GM10248 (cell line): ENCODE data around the gene ERBB4.

Source experiments
- CTCF ChIA-PET: fragments of 300-600 bp; sonication (Branson Sonifier 250); formaldehyde crosslinking; extraction: SDS; loops from one replicate; lab custom pipeline; 2021; ENCODE audit warnings: antibody characterized with exemption; lab: Yijun Ruan, JAX
- POLR2A ChIA-PET: fragments of 350-650 bp; sonication (Branson Sonifier 250); formaldehyde crosslinking; extraction: SDS; loops from one replicate; lab custom pipeline; 2020; ENCODE audit warnings: antibody characterized with exemption; lab: Yijun Ruan, JAX
- DNase-seq: peaks from one replicate; pipeline ENCODE4 v3.0.0; 2012; ENCODE audit errors: extremely low spot score
- CTCF ChIP-seq: IDR thresholded peaks from 2 replicates; pipeline ENCODE4 v1.5.1; 2012; ENCODE audit warnings: mild to moderate bottlenecking, low read depth; ENCODE audit errors: extremely low read depth, missing control alignments, control extremely low read depth

Gene ERBB4

DNA sequence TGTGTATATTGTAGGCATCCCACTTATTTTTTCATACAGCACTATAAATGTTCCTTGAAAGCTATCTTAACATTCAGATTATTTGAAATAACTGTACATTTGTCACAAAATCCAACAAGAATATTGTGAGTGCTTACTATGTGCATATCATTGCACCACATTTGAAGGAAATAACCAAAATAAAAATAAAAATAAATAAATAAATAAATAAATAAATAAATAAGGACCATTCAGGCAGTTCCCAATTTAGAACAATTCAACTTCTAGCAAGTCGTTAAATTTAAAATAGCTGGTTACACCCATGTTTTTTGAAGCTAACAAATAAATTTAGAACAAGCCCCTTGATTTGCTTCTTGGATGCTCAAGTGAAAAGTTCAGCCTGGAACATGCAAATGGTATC is 548.3 kb downstream of the ERBB4 start:
- CTCF ChIA-PET, result no interaction called here
- TF ChIP-seq CTCF, result no peak
- POLR2A ChIA-PET, result no interaction called here
- no peak for DNase-seq

DNA sequence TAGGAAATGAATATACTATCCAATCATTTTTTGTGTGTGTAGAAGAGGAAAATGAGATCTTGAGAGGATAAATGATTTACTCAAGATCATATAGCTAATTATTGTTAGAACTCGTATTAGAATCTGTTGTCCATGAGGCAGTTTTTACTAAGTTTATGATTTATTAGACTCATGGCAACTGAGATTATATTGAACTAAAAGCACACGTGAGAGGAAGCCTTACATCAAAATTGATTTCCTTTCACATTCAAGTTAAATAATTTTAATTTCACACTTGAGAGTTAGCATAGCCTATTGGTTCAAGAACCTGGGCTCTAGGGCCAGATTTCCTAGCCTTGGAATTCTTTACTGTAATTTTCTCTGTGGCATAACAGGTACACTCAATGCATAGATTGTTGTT is 552.3 kb downstream of the ERBB4 start:
- no peak for DNase-seq
- POLR2A ChIA-PET, result no interaction called here

GRCh38 chr2:211985393-211985792 is 553.2 kb downstream of the ERBB4 start:
- ChIA-PET POLR2A (no interaction called here), CTCF (interaction anchor here (1.5 kb wide), 1 partner anchor 16 kb away, joined by 4 read pairs; no protein-coding TSS in a partner anchor)
- TF ChIP-seq CTCF, result no peak
- no peak for DNase-seq

More for the DNA sequence above, 552.3 kb downstream of the ERBB4 start:
- CTCF ChIA-PET, result no interaction called here
- TF ChIP-seq CTCF, result no peak

GRCh38 chr2:211982162-211982561 is 556.4 kb downstream of the ERBB4 start:
- no peak for DNase-seq
- CTCF ChIA-PET, result interaction anchor here (1.0 kb wide), 1 partner anchor 59 kb away, joined by 3 read pairs; no protein-coding TSS in a partner anchor
- POLR2A ChIA-PET, result no interaction called here
- no peak for TF ChIP-seq CTCF

- no peak for TF ChIP-seq CTCF
- CTCF ChIA-PET, result interaction anchor here (1.0 kb wide), 1 partner anchor 60 kb away, joined by 3 read pairs; no protein-coding TSS in a partner anchor
- DNase-seq, result no peak
- POLR2A ChIA-PET, result no interaction called here
These were observed 557.2 kb downstream of the ERBB4 start for GRCh38 chr2:211981451-211981850.

DNA sequence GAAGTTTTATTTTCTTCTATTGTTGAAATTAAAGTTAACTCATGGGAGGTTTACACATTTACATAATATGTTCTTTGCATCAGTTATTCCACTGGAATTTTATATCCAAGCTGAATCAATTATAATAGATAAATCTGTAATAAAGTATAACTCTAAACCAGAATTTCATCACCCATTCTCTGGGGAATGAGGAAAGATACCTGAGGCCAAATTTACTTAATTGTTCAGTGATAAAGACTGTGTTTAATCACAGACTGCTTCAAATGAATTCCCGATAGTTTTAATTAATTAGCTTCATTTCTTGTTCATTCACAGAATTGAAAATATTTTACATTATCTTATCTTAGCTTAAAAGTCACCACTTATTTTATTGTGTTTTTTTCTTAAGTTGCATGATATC is 562.5 kb downstream of the ERBB4 start:
- POLR2A ChIA-PET, result no interaction called here
- TF ChIP-seq CTCF, result no peak
- CTCF ChIA-PET, result no interaction called here
- no peak for DNase-seq
